GM10248 (cell line): Measurements from ENCODE around the gene CHST8.

Experiments
- CTCF ChIA-PET: fragments of 300-600 bp; sonication (Branson Sonifier 250); formaldehyde crosslinking; extraction: SDS; loops from one replicate; lab custom pipeline; 2021; ENCODE audit warnings: antibody characterized with exemption; lab: Yijun Ruan, JAX
- POLR2A ChIA-PET: fragments of 350-650 bp; sonication (Branson Sonifier 250); formaldehyde crosslinking; extraction: SDS; loops from one replicate; lab custom pipeline; 2020; ENCODE audit warnings: antibody characterized with exemption; lab: Yijun Ruan, JAX
- DNase-seq: peaks from one replicate; pipeline ENCODE4 v3.0.0; 2012; ENCODE audit errors: extremely low spot score
- TF ChIP-seq, protein P1 (sequence below): IDR thresholded peaks from 2 replicates; pipeline ENCODE4 v1.5.1; 2012; ENCODE audit warnings: mild to moderate bottlenecking, low read depth; ENCODE audit errors: extremely low read depth, missing control alignments, control extremely low read depth

The CHST8 gene

DNA sequence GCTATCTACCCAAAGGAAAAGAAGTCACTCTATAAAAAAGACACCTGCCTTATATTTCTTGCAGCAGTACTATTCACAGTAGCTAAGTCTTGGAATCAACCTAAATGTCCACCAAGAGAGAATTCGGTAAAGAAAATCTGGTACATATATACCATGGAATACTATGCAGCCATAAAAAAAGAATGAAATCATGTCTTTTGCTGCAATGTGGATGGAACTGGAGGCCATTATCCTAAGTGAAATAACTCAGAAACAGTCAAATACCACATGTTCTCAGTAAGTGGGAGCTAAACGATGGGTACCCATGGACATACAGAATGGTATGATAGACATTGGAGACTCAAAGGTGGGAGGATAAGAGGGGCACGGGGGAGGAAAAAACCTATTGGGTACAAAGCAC, 92.4 kb downstream of the CHST8 start:
- TF ChIP-seq, protein P1, sequence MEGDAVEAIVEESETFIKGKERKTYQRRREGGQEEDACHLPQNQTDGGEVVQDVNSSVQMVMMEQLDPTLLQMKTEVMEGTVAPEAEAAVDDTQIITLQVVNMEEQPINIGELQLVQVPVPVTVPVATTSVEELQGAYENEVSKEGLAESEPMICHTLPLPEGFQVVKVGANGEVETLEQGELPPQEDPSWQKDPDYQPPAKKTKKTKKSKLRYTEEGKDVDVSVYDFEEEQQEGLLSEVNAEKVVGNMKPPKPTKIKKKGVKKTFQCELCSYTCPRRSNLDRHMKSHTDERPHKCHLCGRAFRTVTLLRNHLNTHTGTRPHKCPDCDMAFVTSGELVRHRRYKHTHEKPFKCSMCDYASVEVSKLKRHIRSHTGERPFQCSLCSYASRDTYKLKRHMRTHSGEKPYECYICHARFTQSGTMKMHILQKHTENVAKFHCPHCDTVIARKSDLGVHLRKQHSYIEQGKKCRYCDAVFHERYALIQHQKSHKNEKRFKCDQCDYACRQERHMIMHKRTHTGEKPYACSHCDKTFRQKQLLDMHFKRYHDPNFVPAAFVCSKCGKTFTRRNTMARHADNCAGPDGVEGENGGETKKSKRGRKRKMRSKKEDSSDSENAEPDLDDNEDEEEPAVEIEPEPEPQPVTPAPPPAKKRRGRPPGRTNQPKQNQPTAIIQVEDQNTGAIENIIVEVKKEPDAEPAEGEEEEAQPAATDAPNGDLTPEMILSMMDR, result no peak
- ChIA-PET POLR2A (no interaction called here), CTCF (no interaction called here)
- DNase-seq, result no peak

DNA sequence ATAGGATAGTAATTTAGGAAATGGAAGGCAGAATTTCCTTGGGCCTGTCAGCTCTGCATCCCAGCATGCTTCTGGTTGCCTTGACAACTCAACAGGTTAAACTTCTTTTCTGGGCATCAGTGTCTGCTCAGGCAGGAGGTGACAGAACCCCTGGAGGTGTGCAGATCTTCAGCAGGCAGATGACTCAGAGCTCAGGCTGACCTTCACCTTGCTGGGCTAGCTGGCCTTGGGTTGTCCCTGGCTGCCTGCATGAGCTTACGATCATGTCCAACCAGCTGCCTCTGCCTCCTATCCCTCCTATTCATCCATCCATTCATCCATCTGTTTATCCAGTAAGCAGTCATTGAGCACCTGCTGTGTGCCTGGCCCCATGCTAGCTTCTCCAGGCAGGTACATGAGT, 93.7 kb downstream of the CHST8 start:
- TF ChIP-seq, protein P1, result no peak
- CTCF ChIA-PET, result interaction anchor here (1.4 kb wide), 1 partner anchor 285 kb away, joined by 3 read pairs; no protein-coding TSS in a partner anchor
- POLR2A ChIA-PET, result no interaction called here
- DNase-seq, result no peak

DNA sequence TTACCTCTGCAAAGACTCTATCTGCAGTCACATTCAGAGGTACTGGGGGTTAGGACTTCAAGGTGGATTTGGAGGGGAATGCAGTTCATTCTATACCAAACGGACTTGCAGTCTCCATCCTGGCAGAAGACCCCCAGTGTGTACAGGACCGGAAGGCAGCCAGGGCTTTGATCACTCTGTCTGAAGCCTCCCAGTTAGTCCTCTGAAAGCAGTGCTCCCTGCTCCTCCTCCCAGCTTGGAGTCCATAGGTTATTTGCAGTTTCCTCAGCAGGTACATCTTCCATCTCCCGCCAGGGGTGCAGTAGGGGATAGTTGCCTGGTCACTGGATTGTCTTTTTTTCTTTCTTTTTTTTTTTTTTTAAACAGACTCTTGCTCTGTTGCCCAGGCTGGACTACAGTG, 96.1 kb downstream of the CHST8 start:
- POLR2A ChIA-PET, result no interaction called here
- DNase-seq, result no peak
- TF ChIP-seq, protein P1, result no peak
- CTCF ChIA-PET, result no interaction called here

DNA sequence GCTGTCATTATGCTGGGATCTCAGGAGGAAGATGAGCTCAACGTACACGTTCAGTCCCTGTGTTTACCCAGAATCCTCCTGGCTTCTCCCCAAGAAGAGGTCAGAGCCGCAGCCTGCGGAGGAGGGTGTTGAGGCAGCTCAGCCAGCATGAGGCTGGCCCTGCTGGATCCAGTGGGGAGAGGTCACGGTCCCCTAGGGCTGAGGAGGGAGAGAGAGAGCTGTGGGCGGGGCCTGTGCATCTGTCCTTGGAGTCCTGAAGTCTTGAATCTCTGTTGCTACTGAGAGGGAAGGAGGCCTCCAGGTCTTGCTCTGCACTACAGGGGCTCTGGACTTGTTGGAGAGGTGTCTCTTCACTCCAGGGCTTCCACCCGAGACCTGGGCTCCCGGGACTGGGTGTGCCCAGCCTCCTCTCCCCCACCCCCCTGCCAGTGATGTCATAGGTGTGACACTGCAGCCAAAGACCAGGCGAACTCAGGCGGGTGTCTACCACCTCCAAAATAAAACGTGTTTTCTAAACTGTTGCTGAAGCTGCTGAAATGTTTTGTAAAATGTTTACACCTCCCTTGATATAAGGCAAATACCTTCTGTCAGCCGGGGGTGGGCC, 97.0 kb downstream of the CHST8 start:
- POLR2A ChIA-PET, result no interaction called here
- TF ChIP-seq, protein P1, result no peak
- DNase-seq, result no peak
- CTCF ChIA-PET, result no interaction called here

DNA sequence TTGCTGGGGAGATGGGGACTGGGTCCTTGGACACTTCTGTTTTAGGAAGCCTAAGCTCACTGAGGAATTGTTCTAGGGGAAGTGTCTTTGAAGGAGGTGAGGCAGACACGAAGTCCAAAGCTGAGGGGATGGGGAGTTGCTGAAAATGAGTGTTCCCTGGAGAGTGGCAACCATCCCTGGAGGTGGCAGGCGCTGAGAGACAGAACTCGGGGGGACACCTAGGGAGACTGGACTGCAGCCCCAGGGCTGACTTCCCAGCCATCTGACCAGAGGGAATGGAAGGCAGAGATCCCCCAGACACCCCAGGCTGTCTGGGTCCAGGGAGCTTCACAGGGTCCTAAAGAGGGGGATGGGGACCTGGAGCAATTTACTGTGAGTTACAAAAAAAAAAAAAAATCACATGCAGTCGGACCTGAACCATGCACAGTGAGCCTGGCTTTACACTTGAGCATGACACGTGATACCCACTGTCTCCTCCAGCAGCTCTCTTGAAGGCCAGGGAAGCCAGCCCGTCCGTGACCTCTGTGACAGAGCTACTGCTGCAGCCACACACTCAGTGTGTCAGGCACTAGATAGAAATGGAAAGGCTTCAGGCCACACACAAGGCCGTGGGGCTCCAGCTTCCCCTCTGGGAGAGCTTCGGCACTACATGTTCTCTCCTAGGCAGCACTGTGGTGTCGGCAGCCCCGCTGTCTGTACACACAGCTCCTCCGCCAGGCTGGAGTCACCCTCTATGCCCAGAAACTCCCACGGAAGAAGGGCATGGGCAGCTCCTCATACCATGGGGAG, 97.8 kb downstream of the CHST8 start:
- TF ChIP-seq, protein P1, result no peak
- no peak for DNase-seq
- ChIA-PET POLR2A (no interaction called here), CTCF (interaction anchor here (1.7 kb wide), 1 partner anchor 58 kb away, joined by 5 read pairs; no protein-coding TSS in a partner anchor)

DNA sequence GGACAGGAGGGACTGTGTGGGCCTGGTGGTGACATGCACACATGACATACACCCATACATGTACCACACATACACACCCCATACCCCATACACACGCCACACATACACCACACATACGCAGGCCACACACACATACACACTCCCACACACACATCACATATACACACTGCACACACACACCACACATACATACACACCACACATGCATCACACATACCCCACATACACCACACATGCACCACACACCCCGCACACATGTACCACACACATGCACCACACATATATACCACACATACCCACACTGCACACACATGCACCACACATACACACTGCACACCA, 98.4 kb downstream of the CHST8 start:
- TF ChIP-seq, protein P1, result no peak
- ChIA-PET POLR2A (no interaction called here), CTCF (interaction anchor here (1.7 kb wide), 1 partner anchor 58 kb away, joined by 5 read pairs; no protein-coding TSS in a partner anchor)
- DNase-seq, result no peak
